SK-N-MC (cell line): ENCODE data around the gene SLC38A10.

Source experiments
- EZH2 ChIP-seq: fragments of 200-600 bp; sonication (generic); IDR thresholded peaks from one replicate; pipeline ENCODE4 v1.6.1; 2017; ENCODE audit warnings: antibody characterized with exemption
- FOXP2 ChIP-seq: optimal IDR thresholded peaks from 2 replicates; pipeline ENCODE3; 2011; ENCODE audit warnings: mild to moderate bottlenecking, moderate library complexity; ENCODE audit not compliant: insufficient read depth; ENCODE audit errors: extremely low read length, control extremely low read depth
- POLR2AphosphoS5 ChIP-seq: IDR thresholded peaks from 2 replicates; pipeline ENCODE4 v1.6.1; 2012; ENCODE audit warnings: mild to moderate bottlenecking, low read depth, low read length, borderline replicate concordance

GRCh38 chr17:81338274-81339190 lies 43.4 kb upstream of the SLC38A10 start:
- TF ChIP-seq POLR2AphosphoS5 (no peak), EZH2 (no peak), FOXP2 (no peak)
